ENCODE results near the gene TRIM10.

DNA sequence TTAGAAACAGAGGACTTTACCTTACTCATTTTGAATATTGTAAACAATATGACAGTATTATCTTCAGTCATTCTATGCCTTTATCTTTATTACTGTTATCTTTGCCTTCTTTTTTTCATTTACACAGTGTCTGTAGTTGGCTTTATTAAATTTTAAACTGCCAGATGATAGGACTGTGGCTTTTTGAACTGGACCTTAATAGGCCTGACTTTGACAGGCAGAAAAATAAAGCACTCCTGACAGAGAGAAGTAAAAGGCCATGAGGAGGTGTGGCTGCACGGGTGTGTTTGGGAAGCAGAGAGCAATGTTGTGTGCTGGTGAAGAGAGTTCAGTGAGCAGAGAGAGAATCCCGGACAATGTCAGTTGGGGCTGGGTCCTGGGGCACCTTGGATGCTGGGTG lies 17.2 kb downstream of the TRIM10 start:
- TF ChIP-seq, protein P1, sequence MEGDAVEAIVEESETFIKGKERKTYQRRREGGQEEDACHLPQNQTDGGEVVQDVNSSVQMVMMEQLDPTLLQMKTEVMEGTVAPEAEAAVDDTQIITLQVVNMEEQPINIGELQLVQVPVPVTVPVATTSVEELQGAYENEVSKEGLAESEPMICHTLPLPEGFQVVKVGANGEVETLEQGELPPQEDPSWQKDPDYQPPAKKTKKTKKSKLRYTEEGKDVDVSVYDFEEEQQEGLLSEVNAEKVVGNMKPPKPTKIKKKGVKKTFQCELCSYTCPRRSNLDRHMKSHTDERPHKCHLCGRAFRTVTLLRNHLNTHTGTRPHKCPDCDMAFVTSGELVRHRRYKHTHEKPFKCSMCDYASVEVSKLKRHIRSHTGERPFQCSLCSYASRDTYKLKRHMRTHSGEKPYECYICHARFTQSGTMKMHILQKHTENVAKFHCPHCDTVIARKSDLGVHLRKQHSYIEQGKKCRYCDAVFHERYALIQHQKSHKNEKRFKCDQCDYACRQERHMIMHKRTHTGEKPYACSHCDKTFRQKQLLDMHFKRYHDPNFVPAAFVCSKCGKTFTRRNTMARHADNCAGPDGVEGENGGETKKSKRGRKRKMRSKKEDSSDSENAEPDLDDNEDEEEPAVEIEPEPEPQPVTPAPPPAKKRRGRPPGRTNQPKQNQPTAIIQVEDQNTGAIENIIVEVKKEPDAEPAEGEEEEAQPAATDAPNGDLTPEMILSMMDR (IDR thresholded peaks at IDR 0.05; ENCODE audit: low read length), result no peak
- TF ChIP-seq EZH2 (optimal IDR thresholded peaks at IDR 0.05; ENCODE audit: low read depth, low read length), result no peak

All from MM.1S (cell line).